ENCODE results near the gene MAGI3.

GRCh38 chr1:113455374-113455773 lies 65.1 kb downstream of the MAGI3 start:
- TF ChIP-seq CTCF (IDR thresholded peaks at IDR 0.05) (no peak), POLR2A (IDR thresholded peaks at IDR 0.05) (no peak)

Measured in adrenal gland (tissue), 5 donors.